Choroid plexus epithelial cell (primary cell): ENCODE measurements around the gene FAHD2A.

Experiments used
- DNase-seq: peaks from one replicate; pipeline ENCODE4 v3.0.0-alpha.2; 2010; ENCODE audit warnings: low read depth
- H3K4me3 ChIP-seq: 2 replicates; pipeline ENCODE4 v1.5.1; 2011; ENCODE audit warnings: low read depth, mild to moderate bottlenecking, control low read depth, low read length, moderate library complexity
- TF ChIP-seq, protein P1 (sequence below): conservative IDR thresholded peaks from 2 replicates; pipeline ENCODE4 v1.5.1; 2011; ENCODE audit warnings: low read depth, mild to moderate bottlenecking, control low read depth, inconsistent platforms, low read length, moderate library complexity

Gene FAHD2A

GRCh38 chr2:95381212-95382191 lies 21.0 kb upstream of the FAHD2A start:
- TF ChIP-seq, protein P1, sequence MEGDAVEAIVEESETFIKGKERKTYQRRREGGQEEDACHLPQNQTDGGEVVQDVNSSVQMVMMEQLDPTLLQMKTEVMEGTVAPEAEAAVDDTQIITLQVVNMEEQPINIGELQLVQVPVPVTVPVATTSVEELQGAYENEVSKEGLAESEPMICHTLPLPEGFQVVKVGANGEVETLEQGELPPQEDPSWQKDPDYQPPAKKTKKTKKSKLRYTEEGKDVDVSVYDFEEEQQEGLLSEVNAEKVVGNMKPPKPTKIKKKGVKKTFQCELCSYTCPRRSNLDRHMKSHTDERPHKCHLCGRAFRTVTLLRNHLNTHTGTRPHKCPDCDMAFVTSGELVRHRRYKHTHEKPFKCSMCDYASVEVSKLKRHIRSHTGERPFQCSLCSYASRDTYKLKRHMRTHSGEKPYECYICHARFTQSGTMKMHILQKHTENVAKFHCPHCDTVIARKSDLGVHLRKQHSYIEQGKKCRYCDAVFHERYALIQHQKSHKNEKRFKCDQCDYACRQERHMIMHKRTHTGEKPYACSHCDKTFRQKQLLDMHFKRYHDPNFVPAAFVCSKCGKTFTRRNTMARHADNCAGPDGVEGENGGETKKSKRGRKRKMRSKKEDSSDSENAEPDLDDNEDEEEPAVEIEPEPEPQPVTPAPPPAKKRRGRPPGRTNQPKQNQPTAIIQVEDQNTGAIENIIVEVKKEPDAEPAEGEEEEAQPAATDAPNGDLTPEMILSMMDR: no peak
- no peak for DNase-seq
- H3K4me3 ChIP-seq: no peak overlapping the region

DNA sequence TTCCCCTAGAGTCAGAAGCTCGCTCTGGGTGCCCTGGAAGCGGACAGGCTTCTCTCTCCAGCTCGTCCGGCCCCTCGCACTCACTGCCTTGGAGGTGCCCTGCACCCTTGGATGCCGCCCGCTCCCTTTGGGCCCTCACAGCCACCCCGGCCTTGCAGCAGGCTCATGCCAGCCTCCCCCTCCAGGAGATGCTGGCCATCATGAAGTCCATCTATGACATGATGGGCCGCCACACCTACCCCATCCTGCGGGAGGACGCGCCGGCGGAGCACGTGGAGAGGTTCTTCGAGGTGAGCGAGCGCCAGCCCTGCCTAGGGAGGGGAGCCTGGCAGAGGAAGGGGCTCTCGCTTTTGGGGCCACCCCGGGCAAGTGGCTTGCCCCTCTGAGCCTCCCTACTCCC lies 20.3 kb upstream of the FAHD2A start:
- no peak for DNase-seq
- TF ChIP-seq, protein P1: no peak
- no peak overlapping the region for H3K4me3 ChIP-seq

- no peak overlapping the region for H3K4me3 ChIP-seq
- DNase-seq: no peak
- TF ChIP-seq, protein P1: no peak
Measured at GRCh38 chr2:95382686-95383634, 19.5 kb upstream of the FAHD2A start.

GRCh38 chr2:95383635-95384027 lies 18.9 kb upstream of the FAHD2A start:
- no peak overlapping the region for H3K4me3 ChIP-seq
- DNase-seq: no peak
- TF ChIP-seq, protein P1: no peak

GRCh38 chr2:95384854-95385569 lies 17.5 kb upstream of the FAHD2A start:
- H3K4me3 ChIP-seq: no peak overlapping the region
- TF ChIP-seq, protein P1: no peak
- no peak for DNase-seq

DNA sequence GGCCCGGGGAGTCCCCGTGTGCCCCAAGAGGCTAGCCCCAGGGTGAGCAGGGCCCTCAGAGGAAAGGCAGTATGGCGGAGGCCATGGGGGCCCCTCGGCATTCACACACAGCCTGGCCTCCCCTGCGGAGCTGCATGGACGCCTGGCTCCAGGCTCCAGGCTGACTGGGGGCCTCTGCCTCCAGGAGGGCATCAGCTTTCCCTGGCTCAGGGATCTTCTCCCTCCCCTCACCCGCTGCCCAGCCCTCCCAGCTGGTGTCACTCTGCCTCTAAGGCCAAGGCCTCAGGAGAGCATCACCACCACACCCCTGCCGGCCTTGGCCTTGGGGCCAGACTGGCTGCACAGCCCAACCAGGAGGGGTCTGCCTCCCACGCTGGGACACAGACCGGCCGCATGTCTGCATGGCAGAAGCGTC lies 16.9 kb upstream of the FAHD2A start:
- TF ChIP-seq, protein P1: no peak
- H3K4me3 ChIP-seq: no peak overlapping the region
- DNase-seq: no peak
